HG03064 (cell line): Measurements from ENCODE around the gene ZNRF2.
"Not testable (repeated sequence)": the region's sequence is repeated elsewhere in the genome, so short reads cannot be mapped to it uniquely, and the experiment has no call there.

Experiments
- ATAC-seq: cut with Tn5 transposase; IDR thresholded peaks from one replicate; pipeline ENCODE4 v1.9.1; 2021; ENCODE audit warnings: low read depth; ENCODE audit not compliant: unreplicated experiment

ZNRF2 gene

DNA sequence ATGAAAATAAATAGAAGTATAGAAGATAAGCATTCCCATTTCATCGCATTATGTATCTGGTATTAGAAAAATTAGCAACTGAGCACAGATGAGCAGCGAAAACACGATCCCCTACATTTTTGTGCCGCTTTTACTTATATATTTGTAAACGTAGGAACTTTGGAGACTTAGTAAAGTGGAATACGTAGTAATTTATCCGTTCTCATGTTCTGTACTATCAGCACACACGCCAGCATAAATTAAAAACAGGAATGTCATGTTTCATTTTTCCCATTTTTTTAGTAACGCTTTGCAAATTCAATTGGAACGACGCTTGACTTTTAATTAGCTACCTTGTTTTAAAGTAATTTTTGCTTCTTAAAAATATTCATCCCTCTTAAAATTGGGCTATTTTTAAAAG, 2.4 kb downstream of the ZNRF2 start:
- ATAC-seq: no peak

DNA sequence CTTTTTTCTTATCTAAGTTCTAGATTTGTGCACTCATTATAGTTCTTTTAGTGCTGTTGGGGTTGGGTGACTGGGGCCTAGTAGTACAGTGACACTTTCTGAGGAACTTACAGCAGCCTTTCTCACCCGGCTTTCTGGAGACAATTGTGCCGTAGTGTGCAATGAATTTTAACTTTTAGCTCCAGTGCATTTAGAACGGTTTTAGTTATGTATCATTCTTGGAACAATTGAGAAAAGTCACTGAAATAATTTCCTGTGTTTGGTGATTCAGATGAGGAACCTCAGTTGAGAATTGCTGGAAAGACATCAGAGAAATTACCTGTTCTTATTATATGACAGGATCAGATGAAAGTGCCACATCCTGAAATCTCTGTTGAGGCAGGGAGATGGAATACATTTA, 3.2 kb downstream of the ZNRF2 start:
- not testable (repeated sequence) for ATAC-seq

DNA sequence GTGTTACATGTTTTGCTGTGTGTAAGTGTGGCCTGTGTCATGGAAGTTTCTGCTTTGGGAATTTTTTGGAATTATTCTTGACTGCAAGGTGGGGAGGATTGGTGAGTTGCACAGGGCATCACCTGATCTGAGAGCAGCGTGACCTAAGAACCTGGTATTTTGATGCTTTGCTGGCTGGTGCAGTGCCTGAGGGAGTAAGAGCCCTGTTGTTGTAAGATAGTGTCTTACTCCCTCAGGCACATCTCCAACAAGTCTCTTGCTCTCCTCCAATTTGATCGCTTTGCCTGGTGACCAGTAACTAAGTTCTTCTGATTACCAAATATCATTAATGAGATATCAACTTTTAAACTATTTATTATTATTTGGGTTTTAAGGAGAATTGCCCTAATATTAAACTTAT, 5.2 kb downstream of the ZNRF2 start:
- ATAC-seq: not testable (repeated sequence)

DNA sequence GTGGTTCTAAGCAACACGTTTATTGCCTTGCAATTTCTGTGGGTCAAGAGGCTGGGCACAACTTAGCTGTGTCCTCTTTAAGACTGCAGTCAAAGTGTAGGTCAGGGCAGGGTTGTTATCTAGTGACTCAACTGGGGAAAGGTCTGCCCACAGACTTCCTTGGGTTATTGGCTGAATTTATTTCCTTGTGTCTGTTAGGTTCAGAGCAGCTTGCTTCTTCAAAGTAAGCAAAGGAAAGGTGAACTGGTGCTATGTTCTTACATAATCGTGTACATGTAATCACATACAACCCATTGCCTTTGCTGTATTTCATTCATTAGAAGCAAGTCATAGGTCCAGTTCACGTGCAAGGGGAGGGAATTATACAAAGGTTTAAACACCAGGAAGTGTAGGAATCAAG, 5.9 kb downstream of the ZNRF2 start:
- ATAC-seq: not testable (repeated sequence)

DNA sequence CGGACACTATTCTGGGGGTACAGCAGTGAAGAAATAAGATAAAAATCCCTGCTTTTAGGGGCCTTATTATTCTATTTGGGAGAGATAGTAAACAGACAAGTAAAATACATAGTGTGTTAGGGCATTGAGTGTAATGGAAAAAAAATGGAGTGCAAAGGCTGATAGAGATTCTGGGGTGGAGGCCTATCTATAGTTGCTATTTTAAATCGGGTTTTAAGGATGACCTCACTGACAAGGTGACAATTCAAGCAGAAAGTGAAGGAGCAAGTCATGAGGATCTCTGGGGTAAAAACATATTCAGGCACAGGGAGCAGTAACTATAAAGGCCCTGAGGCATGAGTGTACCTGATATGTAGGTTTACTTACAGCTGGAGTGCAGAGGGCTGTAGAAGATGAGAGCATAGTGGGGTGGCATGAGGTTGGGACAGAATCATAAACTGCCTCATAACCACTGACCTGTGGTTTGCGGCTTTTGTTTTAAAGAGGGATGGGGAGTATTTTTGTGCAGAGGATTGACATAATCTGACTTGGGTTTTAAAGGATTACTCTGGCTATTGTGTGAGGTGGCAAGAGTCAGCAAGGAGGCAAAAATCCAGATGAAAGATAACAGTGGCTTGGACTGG, 8.1 kb downstream of the ZNRF2 start:
- not testable (repeated sequence) for ATAC-seq

DNA sequence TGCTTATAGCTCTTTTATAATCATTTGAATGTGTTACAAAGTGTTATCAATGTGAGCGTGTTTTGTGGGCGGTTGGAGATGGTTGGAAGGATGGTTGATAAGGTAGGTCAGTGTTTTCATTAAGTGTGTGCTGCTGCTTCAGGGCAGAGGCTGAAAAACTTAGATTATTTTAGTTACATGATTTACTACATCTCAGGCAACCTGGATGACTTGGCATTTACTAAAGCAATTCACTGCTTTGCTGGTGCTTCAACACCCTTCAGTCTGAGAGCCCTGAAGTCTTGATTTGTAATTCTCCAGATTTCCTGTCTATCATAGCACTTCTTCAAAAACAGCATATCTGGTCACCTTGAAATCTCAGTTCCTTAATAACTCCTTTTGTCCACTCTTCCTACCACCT, 11.9 kb downstream of the ZNRF2 start:
- not testable (repeated sequence) for ATAC-seq

DNA sequence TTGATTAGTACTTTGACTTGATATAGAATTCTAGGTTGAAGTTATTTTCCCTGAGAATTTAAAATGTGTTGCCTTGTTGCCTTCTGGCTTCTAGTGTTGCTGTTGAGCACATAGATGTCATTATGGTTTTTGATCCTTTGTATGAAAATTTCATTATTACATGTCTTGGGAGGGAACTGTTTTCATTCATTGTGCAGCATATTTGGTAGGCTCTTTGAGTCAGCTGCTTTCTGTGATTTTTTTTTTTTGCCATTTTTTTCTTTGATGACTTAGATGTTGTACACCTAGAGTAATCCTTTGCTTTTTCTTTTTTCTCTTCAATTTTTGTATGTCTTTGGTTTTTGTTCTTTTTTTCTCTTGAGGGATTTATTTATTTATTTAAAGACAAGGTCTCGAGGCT, 13.1 kb downstream of the ZNRF2 start:
- not testable (repeated sequence) for ATAC-seq

DNA sequence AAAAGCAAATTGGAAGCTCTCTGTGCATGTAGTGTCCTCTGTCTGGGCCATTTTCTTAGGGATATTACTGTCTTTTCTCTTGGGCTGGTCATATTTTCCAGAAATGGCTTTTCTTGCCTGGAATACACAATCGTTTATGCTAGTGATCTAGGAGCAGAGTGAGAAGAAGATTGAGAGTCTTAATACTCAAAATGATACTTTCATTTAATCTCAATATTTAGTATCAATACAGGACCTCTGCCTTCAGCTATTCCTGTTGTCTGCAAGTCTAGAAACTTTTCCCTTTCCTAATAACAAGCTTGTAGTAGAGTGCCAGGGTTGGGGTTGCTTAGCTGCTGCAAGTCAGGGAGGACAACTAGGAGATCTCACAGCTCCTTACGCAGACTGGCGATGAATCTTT, 14.0 kb downstream of the ZNRF2 start:
- ATAC-seq: not testable (repeated sequence)

DNA sequence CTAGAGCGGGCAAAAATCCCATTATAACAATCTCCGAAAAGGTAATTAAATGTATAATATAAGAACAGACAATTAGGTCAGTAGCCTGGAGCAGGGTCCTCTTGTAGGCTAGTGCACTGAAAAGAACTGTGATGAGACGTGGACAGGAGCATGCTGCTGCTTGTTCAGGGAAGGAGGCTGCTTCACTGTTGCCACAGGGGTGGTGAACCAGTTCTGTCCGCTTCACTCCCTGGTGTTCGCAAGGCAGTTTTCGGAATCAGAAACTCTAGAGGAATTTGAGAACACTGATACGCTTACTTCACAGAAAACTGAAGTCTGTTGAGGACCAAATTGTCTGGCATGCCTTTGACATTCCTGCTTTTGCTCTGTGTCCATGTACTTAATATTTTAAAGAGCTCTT, 17.4 kb downstream of the ZNRF2 start:
- no peak for ATAC-seq

DNA sequence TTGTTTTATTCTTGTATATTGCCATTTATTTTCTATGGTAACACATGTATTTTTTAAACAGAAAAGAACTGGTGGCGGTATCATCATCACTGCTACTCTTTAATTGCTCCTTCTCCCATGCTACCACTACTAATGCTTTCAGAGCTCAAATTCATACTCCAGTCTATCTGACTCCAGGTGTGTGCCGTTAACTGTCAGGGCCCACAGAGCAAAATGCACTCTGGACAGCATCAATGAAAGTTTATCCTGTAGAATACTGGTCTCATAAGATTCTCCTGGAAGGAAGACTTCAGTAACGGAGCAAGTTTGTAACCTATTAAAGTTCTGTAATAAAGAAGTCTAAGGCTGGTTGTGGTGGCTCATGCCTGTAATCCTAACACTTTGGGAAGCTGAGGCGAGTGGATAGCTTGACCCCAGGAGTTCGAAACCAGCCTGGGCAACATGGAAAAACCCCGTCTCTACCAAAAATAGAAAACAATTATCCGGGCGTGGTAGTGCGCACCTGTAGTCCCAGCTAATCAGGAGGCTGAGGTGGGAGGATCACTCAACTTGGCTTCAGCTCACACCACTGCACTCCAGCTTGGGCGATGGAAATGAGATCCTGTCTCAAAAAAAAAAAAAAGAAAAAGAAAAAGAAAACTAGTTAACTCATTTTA, 18.4 kb downstream of the ZNRF2 start:
- ATAC-seq: peak; percentile 25

DNA sequence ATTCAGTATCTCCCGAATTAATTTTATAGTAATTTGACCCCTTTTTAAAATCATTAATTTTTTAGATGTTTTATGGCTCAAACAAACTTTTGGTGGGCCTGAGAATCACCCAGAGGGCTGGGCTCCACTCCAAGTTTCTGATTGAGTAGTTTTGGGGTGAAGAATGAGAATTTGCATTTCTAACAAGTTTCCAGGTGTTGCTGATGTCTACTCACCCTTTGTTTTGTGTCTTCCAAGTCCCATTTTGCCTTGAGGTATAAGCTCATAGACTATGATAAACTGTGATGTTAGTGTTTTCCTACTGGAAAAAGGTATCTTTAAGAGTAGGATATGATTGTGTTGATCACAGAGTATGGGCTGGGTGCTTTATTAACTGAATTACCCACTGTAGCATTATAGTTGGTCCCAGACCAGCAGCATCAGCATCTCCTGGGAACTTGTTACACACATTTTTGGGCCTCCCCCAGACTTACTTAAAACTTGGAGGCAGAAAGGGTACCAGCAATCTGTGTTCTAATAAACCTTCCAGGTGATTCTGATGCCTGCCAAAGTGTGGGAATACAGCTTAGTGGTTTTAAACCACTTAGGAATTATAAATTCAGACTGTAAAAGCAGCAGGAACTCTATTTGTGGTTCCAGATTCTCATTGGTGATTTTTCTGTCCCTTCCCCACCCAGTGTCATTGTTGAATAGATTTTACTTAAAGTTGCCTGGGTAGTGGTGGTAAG, 19.1 kb downstream of the ZNRF2 start:
- ATAC-seq: peak; percentile 62

DNA sequence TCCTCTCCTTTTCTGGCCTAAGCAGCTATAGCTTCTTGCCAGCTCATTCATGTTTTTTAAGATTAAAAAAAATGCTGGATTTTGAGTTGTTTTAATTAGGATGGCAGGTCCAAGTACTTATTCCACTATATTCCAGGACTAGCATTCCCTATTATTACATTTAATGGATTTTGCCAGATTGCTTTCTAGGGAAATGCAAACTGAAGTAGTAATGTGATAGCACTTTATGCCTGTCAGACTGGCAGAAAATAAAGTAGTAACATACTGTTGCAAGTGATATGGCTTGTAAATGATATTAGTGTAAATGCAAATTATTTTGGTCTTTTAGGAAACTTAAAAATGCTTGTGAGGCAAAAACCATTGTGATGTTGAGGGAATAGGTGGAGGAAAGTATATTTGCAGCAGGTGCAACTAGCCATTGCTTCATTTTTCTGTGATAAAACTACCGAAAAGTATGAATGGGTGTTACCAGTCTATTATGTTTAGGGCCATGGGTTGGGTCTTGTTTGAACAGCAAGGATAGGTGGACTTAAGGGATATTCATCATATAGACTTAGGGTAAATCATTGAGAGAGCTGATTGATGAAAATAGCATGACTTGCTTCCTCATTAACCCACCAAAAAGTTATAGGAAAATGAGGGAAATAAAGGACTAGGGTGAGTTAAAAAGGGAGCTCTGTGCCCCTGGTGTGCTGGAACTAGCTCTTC, 19.9 kb downstream of the ZNRF2 start:
- ATAC-seq: no peak

DNA sequence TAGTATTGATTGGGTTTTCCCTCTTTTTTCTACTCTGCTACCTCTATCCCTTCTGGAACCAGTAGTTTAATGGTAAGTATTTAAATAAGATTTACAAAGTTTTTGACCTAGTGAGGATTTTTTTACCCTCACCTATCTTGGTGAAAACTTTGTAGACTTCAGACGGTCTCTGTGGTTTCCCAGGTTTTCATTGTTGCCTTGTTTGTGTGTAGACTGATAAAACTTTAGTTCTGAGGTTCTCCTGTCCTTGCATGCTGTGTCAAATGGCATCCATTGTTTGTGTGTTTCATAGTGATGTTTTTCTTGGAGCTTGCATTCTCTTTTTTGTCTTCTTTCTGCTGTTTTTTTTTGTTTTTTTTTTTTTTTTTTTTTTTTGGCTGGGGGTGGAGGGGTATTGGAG, 22.6 kb downstream of the ZNRF2 start:
- ATAC-seq: no peak

DNA sequence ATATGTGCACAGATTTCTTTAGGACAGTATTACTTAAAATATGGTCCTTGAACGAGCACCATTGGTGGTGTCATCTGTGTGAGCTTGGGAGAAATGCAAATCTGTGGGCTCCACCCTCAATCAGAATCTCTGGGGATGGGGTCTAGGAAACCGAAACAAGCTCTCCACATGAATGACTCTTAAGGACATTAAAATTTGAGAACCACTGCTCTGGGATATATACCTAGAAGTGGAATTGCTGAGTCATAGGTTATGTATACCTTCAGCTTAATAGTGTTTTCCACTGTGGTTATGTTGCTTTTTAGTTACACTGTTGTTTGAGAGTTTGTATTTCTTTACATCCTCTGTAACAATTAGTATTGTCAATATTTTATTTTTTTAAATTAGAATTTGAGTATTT, 24.0 kb downstream of the ZNRF2 start:
- no peak for ATAC-seq

DNA sequence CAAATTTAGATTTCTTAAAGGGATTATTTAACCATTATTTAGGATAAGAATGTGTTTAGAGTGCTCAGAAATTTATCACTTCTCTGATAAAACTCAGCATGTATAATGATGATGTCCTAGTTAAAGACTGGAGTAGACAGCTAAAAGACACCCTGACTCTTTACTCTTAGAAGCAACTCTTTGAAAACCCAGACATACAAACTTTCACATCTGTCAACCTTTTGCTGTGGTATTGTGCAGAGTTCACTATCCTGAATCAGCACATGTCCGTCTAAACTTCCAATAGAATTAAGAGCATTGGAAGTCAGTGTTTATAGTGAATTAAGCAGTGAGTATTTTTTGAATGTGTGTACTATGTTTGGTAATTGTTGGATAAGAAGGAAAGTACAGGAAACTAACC, 24.9 kb downstream of the ZNRF2 start:
- ATAC-seq: no peak

DNA sequence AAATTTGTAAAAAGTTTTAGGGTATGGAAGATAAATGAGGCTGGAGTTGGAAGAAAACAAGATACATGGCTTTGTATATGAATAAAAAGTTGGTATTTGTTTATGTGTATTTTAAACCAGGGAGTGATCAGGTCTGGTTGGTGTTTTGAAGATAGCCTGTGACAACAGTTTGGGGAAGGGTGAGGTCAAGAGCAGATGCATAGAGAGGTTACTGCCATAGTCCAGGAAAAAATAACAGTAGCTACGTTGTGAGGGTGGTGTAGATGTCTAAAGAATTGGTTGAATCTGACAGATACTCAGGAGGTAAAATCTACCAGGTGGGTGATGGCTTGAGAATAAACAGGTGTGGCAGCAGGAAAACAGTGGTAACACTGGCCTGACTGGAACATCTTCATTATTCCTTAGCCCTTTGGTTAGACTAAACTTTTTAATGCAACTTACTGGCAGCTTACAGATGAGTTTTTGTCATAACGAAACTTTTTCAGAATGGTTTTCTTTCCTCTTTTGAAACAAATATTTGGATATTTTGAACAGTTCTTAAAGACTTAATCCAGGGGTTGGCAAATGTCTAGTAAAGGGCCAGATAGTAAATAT, 25.5 kb downstream of the ZNRF2 start:
- ATAC-seq: no peak

DNA sequence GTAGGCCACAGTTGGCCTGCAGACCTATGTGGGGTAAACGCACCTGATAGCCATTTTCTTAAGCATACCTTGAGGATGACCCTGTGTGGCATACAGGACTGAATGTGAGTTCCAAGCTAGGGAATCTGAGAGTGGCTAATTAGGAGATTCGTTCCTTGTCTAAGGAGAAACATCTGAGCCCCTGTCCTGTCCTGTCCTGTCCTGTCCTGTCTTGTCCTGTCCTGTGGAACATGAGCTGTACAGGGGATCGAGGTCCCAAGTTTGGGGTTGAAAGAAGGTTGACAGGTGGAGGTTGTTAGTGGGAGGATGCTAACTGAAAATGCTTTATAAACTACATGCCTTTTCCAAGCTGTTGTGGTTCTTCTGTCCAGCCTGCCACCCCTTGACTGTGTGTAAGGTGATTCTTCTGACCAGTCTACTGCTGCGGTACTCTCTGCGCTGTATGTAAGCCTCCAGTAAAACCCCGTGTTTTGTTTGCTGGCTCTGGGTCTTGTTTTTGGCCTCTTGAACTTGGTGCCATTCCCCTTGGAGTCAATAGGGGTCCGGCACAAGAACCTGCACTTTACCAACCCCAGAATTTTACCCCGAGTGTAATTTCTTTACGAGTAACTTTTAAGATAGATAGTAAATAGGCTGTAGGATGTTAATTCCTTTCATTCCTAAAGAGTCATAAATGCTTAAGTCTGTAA, 26.4 kb downstream of the ZNRF2 start:
- ATAC-seq: no peak

DNA sequence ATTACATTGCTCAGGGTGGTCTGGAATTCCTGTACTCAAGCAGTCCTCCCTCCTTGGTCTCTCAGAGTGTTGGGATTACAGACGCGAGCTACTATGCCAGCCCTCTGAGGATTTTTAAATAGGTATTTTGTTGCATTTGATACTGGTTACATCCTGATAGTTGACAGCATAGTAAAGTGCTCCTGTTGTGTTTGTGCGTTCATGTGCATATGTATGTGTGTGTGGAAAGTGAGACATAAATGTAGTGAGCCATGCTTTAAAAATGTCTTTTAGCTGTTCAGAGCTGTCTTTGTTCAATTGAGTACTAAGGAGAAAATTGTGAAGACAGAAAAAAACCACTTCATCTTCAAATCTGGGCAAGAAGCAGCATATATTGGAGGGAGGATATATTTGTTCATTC, 27.8 kb downstream of the ZNRF2 start:
- no peak for ATAC-seq

DNA sequence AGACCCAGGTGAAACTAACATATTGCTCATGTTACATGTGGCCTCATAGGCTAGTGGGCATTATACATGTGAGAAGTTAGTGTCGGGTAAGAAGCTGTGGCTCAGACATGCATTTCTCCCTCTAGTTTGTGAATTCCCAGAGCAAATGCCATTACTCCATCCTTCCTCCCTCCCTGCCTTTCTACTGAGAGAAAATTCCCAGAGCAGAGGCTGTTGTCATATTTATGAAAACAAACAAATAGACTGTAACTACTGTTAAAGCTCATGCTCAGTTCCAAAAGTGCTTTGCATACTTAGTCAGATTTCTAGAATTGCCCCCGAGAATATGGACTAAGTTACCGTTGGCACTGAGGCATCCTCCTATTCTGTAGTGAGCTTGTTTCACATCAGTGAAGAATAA, 29.0 kb downstream of the ZNRF2 start:
- ATAC-seq: no peak

DNA sequence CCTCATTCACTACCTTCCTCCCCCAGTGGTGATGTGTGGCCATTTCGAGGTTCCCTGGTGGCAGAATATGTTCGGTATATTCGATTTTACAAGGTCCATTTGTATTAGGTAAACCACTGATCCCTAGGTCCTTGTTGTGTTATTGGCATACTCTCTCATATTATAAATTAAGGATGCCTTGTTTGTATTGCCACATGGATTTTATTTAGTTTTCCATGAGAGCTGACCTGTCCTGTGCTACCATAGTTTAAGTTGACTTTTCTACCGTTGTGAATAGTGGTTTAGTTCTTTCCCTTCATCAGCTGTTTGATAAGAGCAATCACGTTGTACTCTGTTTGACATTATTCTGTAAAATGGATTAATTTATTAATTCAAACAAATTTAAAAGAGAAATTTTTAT, 29.4 kb downstream of the ZNRF2 start:
- no peak for ATAC-seq
